ENCODE results near the gene DKKL1.

The DKKL1 gene

DNA sequence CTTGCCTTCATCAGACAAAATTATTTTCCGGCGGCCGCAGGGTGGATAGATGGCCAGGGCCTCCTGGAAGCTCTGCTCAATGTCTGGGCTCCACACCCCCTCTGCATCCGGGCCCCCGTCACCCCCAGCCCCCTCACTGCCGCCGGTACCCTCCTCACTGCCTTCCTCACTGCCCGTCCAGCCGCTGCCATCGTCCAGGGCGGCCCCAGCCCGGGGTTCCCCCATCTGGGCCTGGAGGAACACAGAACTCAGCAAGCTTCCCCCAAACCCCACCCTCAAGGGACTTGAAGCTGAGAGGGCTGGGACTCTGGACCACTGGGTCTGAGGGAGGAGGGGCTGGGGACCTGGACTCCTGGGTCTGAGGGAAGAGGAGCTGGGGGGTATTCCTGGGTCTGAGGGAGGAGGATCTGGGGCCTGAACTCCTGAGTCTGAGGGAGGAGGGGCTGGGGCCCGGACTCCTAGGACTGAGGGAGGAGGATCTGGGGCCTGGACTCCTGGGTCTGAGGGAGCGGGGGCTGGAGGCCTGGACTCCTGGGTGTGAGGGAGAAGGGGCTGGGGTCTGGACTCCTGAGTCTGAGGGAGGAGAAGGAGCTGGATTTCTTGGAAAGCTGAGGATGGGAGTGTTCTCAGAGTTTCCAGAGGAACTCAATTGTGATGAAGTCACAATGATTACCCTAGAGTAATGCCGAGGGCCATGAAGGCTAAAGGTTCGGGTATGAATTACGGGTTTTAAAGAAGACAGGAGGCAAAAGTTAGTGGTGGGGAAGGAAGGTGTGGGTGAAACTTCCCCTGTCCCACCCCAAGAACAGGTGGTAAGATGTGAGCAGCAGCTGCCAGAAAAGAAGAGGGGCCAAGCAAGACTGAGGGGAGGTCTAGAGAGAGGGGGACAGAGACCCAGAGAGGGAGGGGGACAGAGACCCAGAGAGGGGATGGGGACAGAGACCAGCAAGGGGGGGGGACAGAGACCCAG lies 3.5 kb upstream of the DKKL1 start:
- DNase-seq (ENCODE audit: low read depth) = no peak
- no peak overlapping the region for H3K4me3 ChIP-seq (ENCODE audit: low read depth, low read length)

GRCh38 chr19:49361438-49362047 lies 2.1 kb upstream of the DKKL1 start:
- H3K4me3 ChIP-seq (ENCODE audit: low read depth, low read length) = no peak overlapping the region
- DNase-seq (ENCODE audit: low read depth) = no peak
- TF ChIP-seq, protein P1, sequence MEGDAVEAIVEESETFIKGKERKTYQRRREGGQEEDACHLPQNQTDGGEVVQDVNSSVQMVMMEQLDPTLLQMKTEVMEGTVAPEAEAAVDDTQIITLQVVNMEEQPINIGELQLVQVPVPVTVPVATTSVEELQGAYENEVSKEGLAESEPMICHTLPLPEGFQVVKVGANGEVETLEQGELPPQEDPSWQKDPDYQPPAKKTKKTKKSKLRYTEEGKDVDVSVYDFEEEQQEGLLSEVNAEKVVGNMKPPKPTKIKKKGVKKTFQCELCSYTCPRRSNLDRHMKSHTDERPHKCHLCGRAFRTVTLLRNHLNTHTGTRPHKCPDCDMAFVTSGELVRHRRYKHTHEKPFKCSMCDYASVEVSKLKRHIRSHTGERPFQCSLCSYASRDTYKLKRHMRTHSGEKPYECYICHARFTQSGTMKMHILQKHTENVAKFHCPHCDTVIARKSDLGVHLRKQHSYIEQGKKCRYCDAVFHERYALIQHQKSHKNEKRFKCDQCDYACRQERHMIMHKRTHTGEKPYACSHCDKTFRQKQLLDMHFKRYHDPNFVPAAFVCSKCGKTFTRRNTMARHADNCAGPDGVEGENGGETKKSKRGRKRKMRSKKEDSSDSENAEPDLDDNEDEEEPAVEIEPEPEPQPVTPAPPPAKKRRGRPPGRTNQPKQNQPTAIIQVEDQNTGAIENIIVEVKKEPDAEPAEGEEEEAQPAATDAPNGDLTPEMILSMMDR (IDR thresholded peaks at IDR 0.05; ENCODE audit: low read depth, low read length) = no peak
- TF ChIP-seq, protein P2, sequence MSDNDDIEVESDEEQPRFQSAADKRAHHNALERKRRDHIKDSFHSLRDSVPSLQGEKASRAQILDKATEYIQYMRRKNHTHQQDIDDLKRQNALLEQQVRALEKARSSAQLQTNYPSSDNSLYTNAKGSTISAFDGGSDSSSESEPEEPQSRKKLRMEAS (IDR thresholded peaks at IDR 0.05; ENCODE audit: low read depth, low read length) = no peak
- TF ChIP-seq POLR2A (IDR thresholded peaks at IDR 0.05; ENCODE audit: extremely low read depth, insufficient read length) (no peak), MYC (IDR thresholded peaks at IDR 0.05; ENCODE audit: low read depth, low read length) (no peak)

More for the DNA sequence above, 3.5 kb upstream of the DKKL1 start:
- TF ChIP-seq, protein P1 (IDR thresholded peaks at IDR 0.05; ENCODE audit: low read depth, low read length) = no peak
- TF ChIP-seq POLR2A (IDR thresholded peaks at IDR 0.05; ENCODE audit: extremely low read depth, insufficient read length) (no peak), MYC (IDR thresholded peaks at IDR 0.05; ENCODE audit: low read depth, low read length) (no peak)
- TF ChIP-seq, protein P2 (IDR thresholded peaks at IDR 0.05; ENCODE audit: low read depth, low read length) = no peak

DNA sequence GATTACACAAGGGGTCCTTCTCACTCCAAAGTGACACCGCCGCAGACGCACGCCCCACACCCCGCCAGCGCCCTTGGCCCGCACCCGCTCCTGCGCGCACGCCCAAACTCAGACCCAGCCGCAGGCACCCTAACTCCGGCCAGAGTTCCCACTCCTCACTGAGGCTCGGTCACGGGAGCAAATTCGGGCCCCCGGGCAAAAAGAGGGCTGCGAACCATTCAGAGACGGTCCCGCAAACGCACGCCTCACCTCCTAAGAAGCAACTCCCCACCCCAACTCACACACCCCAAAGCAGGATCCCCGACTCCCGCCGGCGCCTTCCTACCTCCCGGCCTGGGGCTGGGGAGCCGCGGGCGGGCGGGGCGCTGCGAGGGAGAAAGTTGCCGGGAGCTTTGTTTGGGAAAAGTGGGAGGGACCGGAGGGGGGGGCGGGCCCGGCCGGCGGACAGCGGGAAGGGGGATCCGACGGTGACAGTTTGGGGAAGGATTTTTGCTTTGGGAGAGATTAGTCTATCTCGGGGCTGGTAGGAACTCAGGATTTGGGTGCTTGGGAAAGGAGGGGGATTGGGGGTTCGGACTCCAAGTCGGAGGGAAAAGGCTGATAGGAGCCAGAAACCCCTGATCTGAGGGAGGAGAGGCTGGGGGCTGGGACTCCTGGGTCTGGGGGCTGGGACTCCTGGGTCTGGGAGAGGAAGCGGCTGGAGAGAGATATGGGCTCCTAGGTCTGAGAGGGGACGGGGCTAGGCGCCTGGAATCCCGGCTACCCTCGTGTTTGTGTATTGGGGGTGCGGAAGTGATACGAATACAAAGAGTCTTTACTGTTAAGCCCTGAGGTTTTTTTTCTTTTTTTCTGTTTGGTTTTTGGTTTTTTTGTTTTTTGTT lies 1.4 kb upstream of the DKKL1 start, which contains the start of gene TEAD2:
Gene TEAD2, minus strand, starts transcription at position 369 of the 881 bp plus-strand sequence. CDS start 2,341 bp downstream, outside the sequence.
- no peak within 1 kb of the TSS for H3K4me3 ChIP-seq (ENCODE audit: low read depth, low read length)
- TF ChIP-seq MYC (IDR thresholded peaks at IDR 0.05; ENCODE audit: low read depth, low read length) (no peak), POLR2A (IDR thresholded peaks at IDR 0.05; ENCODE audit: extremely low read depth, insufficient read length) (no peak)
- TF ChIP-seq, protein P1 (IDR thresholded peaks at IDR 0.05; ENCODE audit: low read depth, low read length) = no peak
- TF ChIP-seq, protein P2 (IDR thresholded peaks at IDR 0.05; ENCODE audit: low read depth, low read length) = no peak
- no peak for DNase-seq (ENCODE audit: low read depth)

DNA sequence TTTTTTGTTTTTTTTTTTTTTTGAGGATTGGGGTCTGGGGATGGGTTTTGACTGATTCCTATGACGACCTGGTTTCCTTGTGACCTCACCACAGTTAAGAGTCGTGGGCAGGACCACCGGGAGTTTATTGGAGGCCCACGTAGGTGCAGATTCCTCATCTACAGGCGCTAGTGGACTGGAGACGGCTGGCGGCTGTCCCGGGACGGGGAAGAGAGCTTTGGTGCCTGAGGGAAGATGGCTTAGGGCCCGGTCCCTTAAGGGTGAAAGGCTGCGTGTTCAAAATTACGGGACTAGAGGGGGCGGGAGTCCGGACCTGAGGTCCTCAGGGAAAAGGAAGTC lies 779 bp upstream of the DKKL1 start:
- no peak for DNase-seq (ENCODE audit: low read depth)
- TF ChIP-seq POLR2A (IDR thresholded peaks at IDR 0.05; ENCODE audit: extremely low read depth, insufficient read length) (no peak), MYC (IDR thresholded peaks at IDR 0.05; ENCODE audit: low read depth, low read length) (no peak)
- TF ChIP-seq, protein P1 (IDR thresholded peaks at IDR 0.05; ENCODE audit: low read depth, low read length) = no peak
- TF ChIP-seq, protein P2 (IDR thresholded peaks at IDR 0.05; ENCODE audit: low read depth, low read length) = no peak
- no peak overlapping the region for H3K4me3 ChIP-seq (ENCODE audit: low read depth, low read length)

GRCh38 chr19:49364083-49364737 lies 533 bp downstream of the DKKL1 start:
- TF ChIP-seq, protein P1 (IDR thresholded peaks at IDR 0.05; ENCODE audit: low read depth, low read length) = no peak
- no peak for TF ChIP-seq POLR2A (IDR thresholded peaks at IDR 0.05; ENCODE audit: extremely low read depth, insufficient read length)
- TF ChIP-seq, protein P2 (IDR thresholded peaks at IDR 0.05; ENCODE audit: low read depth, low read length) = no peak
- no peak for TF ChIP-seq MYC (IDR thresholded peaks at IDR 0.05; ENCODE audit: low read depth, low read length)
- H3K4me3 ChIP-seq (ENCODE audit: low read depth, low read length) = no peak overlapping the region
- no peak for DNase-seq (ENCODE audit: low read depth)
